Parathyroid adenoma (tissue), 2 donors: ENCODE data around the gene RHPN2.

Experiments used
- H2AFZ ChIP-seq: fragments of 300-600 bp; sonication (generic); one replicate; pipeline ENCODE4 v1.7.0; 2017; ENCODE audit warnings: antibody characterized with exemption, mild to moderate bottlenecking
- H3K27ac ChIP-seq: fragments of 300-600 bp; sonication (generic); one replicate; pipeline ENCODE4 v1.7.0; 2017
- H3K27me3 ChIP-seq: fragments of 300-600 bp; sonication (generic); one replicate; pipeline ENCODE4 v1.7.0; 2017; ENCODE audit warnings: low read length; ENCODE audit not compliant: control insufficient read depth, insufficient read depth
- H3K36me3 ChIP-seq: fragments of 300-600 bp; sonication (generic); one replicate; pipeline ENCODE4 v1.7.0; 2017; ENCODE audit warnings: low read length; ENCODE audit not compliant: control insufficient read depth, insufficient read depth
- H3K4me1 ChIP-seq: fragments of 300-600 bp; sonication (generic); one replicate; pipeline ENCODE4 v1.7.0; 2017; ENCODE audit warnings: control low read depth
- H3K4me2 ChIP-seq: fragments of 300-600 bp; sonication (generic); one replicate; pipeline ENCODE4 v1.7.0; 2017; ENCODE audit warnings: low read length
- H3K4me3 ChIP-seq: fragments of 300-600 bp; sonication (generic); one replicate; pipeline ENCODE4 v1.7.0; 2017; ENCODE audit warnings: low read depth, low read length
- H3K79me2 ChIP-seq: fragments of 300-600 bp; sonication (generic); one replicate; pipeline ENCODE4 v1.7.0; 2017; ENCODE audit warnings: control low read depth
- H3K9ac ChIP-seq: fragments of 300-600 bp; sonication (generic); one replicate; pipeline ENCODE4 v1.7.0; 2017; ENCODE audit warnings: mild to moderate bottlenecking
- H3K9me3 ChIP-seq: fragments of 300-600 bp; sonication (generic); one replicate; pipeline ENCODE4 v1.7.0; 2017; ENCODE audit warnings: low read length; ENCODE audit not compliant: control insufficient read depth
- CTCF ChIP-seq: fragments of 300-600 bp; sonication (generic); IDR thresholded peaks from one replicate; pipeline ENCODE4 v1.7.0; 2017; ENCODE audit warnings: antibody characterized with exemption, mild to moderate bottlenecking
- donor health status: primary hyperparathyroidism.

Gene RHPN2

GRCh38 chr19:33094436-33095067 is 29.9 kb upstream of the RHPN2 start:
- Histone ChIP-seq H3K27ac (no peak overlapping the region), H3K36me3 (no peaks in the 10 kb centered on the region), H3K27me3 (no peaks in the 10 kb centered on the region), H3K9ac (no peak overlapping the region), H3K4me1 (peaks cover 11% of the 10 kb centered on the region), H3K79me2 (no peaks in the 10 kb centered on the region), H3K4me2 (no peak overlapping the region), H3K4me3 (no peak overlapping the region), H2AFZ (no peak overlapping the region), H3K9me3 (no peaks in the 10 kb centered on the region)
- TF ChIP-seq CTCF, result no peak

GRCh38 chr19:33093420-33094210 is 28.9 kb upstream of the RHPN2 start:
- Histone ChIP-seq H3K4me1 (peaks cover 11% of the 10 kb centered on the region), H2AFZ (no peak overlapping the region), H3K9me3 (no peaks in the 10 kb centered on the region), H3K27me3 (no peaks in the 10 kb centered on the region), H3K4me3 (no peak overlapping the region), H3K36me3 (no peaks in the 10 kb centered on the region), H3K9ac (no peak overlapping the region), H3K79me2 (no peaks in the 10 kb centered on the region), H3K4me2 (no peak overlapping the region), H3K27ac (no peak overlapping the region)
- no peak for TF ChIP-seq CTCF

- Histone ChIP-seq H3K9me3 (no peaks in the 10 kb centered on the region), H3K36me3 (no peaks in the 10 kb centered on the region), H3K9ac (no peak overlapping the region), H3K4me1 (no peaks in the 10 kb centered on the region), H3K4me2 (no peak overlapping the region), H3K79me2 (no peaks in the 10 kb centered on the region), H3K27me3 (no peaks in the 10 kb centered on the region), H3K4me3 (no peak overlapping the region), H3K27ac (no peak overlapping the region), H2AFZ (no peak overlapping the region)
- no peak for TF ChIP-seq CTCF
Measured at GRCh38 chr19:33090179-33090578, 25.5 kb upstream of the RHPN2 start.

- no peaks in the 10 kb centered on the region for H3K36me3 ChIP-seq
- H3K27ac ChIP-seq, result no peak overlapping the region
- no peak overlapping the region for H2AFZ ChIP-seq
- no peaks in the 10 kb centered on the region for H3K79me2 ChIP-seq
- no peak overlapping the region for H3K9ac ChIP-seq
- no peak overlapping the region for H3K4me3 ChIP-seq
- H3K27me3 ChIP-seq, result no peaks in the 10 kb centered on the region
- H3K4me1 ChIP-seq, result no peaks in the 10 kb centered on the region
- H3K9me3 ChIP-seq, result no peaks in the 10 kb centered on the region
- H3K4me2 ChIP-seq, result no peak overlapping the region
- TF ChIP-seq CTCF, result no peak
Measured at GRCh38 chr19:33089010-33089409, 24.3 kb upstream of the RHPN2 start.

- Histone ChIP-seq H3K4me1 (peaks cover 5% of the 10 kb centered on the region), H3K4me3 (no peak overlapping the region), H3K79me2 (peaks cover 5% of the 10 kb centered on the region), H2AFZ (no peak overlapping the region), H3K27me3 (no peaks in the 10 kb centered on the region), H3K27ac (no peak overlapping the region), H3K9me3 (no peaks in the 10 kb centered on the region), H3K36me3 (no peaks in the 10 kb centered on the region), H3K9ac (no peak overlapping the region), H3K4me2 (no peak overlapping the region)
- TF ChIP-seq CTCF, result no peak
Measured at GRCh38 chr19:33086955-33087354, 22.3 kb upstream of the RHPN2 start.
